GM12891 (cell line): ENCODE data around the gene CDH23.

Experiments
- POLR2A ChIP-seq: IDR thresholded peaks from 2 replicates; pipeline ENCODE4 v1.6.1; 2011; ENCODE audit warnings: low read depth, low read length, control low read depth
- POLR2AphosphoS5 ChIP-seq: IDR thresholded peaks from 2 replicates; pipeline ENCODE4 v1.6.1; 2011; ENCODE audit warnings: low read depth, low read length, control low read depth
- TAF1 ChIP-seq: IDR thresholded peaks from 2 replicates; pipeline ENCODE4 v1.6.1; 2011; ENCODE audit warnings: low read depth, low read length, control low read depth

DNA sequence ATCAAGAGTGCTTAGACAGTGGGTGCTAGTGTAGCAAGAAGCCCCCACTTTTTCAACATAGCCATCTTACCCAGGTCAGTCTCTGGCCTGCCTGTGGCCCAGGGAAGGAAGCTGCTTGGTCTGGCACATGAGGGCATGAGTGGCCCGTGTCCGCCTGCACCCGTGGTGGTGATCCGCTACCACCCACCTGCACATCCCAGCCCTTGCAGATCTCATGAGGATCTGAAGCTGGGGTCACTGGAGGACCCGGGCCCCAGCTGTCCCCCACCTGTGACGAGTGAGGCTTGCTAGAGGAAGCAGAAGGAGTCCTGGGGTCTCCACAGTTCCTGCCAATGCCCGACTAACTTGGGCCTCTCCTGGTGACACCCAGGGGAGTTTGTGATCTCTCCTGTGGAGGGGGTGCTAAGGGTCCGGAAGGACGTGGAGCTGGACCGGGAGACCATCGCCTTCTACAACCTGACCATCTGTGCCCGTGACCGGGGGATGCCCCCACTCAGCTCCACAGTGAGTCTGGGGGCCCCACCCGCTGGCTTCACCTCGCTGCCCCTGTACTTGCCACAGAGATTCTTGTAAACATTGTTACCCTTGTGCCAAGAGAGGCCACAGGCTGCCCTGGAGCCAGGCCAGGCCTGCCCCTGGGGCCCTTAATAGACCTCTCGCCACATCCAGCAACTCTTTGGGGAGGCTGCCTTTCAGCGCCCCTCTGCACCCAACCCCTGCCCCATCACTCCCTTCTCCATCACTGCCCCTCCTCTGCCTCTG lies 387.4 kb downstream of the CDH23 start:
- TF ChIP-seq TAF1 (no peak), POLR2A (no peak), POLR2AphosphoS5 (no peak)
